Hepatocyte (in vitro differentiated cells): ENCODE measurements around the gene PLXDC1.

Experiments
- CTCF ChIP-seq: fragments of 200-600 bp; sonication (generic); IDR thresholded peaks from 2 replicates; pipeline ENCODE4 v1.5.1; 2016; ENCODE audit warnings: antibody characterized with exemption, mild to moderate bottlenecking; ENCODE audit not compliant: poor library complexity
- EZH2 ChIP-seq: fragments of 200-600 bp; sonication (generic); IDR thresholded peaks from 2 replicates; pipeline ENCODE4 v1.6.1; 2016; ENCODE audit warnings: antibody characterized with exemption, mild to moderate bottlenecking, borderline replicate concordance

DNA sequence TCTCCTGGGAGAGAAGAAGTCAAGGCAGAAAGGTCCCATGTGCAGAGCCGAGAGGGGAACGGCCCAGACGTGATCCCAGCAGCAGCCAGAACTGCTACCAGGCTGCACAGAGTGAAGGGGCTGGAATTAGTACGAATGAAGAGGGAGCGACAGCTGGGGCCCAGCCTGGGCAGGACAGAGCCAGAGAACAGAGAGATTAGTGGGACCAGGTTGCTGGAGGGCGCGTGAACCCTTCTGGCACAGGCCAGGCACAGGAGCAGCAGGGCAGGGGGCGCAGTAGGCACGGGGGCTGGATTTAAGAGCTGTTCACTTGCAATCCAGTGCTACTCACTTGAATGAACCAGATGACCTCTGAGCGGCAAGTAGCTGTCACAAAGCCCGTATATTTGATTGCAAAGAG lies 66.9 kb downstream of the PLXDC1 start:
- TF ChIP-seq CTCF (no peak), EZH2 (no peak)
